Activated CD4-positive, alpha-beta T cell treated with anti-CD3 and anti-CD28 coated beads for 4 hours (primary cell): Measurements from ENCODE around the gene FUOM.
A peak's percentile ranks its signal among the peaks of the same experiment; 100 is the strongest.
"Not testable (repeated sequence)": the region's sequence is repeated elsewhere in the genome, so short reads cannot be mapped to it uniquely, and the experiment has no call there.

Experiments used
- DNase-seq, 2 donors: peaks; one replicate each; pipeline ENCODE4 v3.0.0-alpha.2; 2020

Gene FUOM

GRCh38 chr10:133328358-133329343 lies 29.2 kb downstream of the FUOM start:
- no peak for DNase-seq

- no peak for DNase-seq
Observed at GRCh38 chr10:133327651-133328357, 30.0 kb downstream of the FUOM start.

DNA sequence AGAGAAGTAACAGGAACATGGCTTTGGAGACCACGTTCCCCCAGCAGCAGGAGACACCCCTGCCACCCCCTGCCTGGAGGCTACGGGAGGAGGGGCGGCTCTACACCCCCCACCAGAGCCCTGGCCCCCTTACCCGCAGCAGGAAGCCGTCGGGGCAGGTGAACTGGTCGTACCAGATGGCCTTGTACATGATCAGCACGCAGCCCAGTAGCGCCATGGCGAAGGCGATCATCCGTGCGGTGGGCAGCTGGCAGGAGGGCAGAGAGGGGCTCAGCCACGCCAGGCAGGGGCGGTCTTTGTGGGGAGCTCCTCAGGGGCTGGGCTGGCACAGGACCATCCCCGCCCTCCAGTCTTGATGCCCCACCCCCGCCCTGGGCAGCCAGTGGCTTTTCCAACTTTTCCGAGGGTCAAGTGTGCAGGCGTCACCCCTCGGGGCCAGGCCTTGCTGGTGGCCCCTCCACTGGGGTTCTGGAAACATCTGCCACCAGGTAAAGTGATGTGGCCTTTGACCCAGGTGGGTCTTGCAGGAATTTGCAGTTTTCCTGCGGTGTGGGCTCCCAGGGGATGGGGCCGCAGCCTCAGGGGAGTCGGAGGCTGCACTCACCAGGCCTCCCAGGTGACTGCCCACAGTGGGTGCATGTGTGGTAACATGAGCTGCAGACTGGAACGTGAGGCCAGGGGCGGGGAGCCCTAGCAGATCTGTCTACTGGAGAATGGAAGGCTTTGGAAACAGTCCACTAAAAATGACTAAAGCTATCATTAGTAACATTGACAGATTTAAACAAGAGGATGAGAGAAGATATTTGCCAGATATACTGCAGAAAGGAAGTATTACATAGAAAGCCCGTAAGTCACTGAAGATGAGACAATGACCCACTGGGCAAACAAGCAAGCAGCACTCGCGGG lies 30.8 kb downstream of the FUOM start:
- no peak for DNase-seq

DNA sequence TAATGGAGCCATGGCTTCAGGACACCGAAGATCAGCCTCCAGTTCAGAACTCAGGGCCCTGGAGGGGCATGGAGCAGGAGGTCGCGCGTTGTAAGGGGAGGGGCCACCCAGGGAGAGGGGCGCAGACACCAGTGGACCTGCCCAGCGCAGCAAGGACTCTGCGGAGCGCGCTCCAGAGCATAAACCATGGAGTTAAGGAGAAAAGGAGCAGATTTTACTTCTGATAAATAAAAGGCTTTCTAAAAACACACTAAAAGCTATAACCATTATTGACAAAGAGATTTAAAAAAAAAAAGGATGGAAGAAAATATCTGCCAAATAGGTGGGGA lies 31.6 kb downstream of the FUOM start:
- no peak for DNase-seq

DNA sequence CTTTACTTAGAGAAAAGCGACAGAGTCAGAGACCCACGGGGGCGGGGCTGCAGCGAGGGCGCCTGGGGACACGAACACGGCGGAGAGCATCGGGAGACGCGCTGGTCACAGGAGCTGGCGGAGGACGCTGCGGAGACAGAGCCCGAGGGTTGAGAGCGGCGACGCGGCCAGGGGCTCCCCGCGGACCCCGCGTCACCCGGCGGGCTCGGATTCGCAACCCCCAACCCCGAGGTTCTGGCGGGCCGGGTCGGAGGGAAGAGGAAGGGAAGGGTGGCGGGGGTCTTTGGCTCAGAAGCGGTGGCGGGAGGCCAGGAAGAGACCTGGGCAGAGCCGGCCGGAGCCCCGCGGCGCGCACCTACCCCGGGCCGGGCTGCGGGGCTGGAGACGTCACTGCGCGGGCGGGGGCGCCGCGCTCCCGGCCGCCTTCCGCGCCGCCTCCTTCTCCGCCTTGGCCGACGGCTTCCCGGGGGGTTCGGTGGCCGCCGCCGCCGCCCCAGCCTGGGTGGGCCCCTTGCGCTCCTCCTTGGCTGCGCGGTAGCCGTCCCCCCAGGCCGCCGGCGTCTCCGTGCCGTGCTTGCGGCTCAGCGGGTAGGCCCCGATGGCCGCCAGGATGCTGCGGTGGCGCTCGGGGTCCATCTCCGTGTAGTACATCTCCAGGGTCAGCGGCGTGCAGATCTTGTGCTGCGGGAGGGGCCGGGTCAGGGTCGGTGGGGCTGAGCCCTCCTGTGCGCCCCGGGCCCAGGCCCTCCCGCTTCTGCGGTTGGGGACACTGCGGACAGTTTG lies 32.2 kb downstream of the FUOM start:
- peak in 1 of 2 donors; percentile 30 for DNase-seq

- DNase-seq: no peak
Observed at GRCh38 chr10:133324857-133325260, 33.0 kb downstream of the FUOM start.

GRCh38 chr10:133324198-133324792 lies 33.5 kb downstream of the FUOM start:
- peak; percentile 54 to 72 for DNase-seq

DNA sequence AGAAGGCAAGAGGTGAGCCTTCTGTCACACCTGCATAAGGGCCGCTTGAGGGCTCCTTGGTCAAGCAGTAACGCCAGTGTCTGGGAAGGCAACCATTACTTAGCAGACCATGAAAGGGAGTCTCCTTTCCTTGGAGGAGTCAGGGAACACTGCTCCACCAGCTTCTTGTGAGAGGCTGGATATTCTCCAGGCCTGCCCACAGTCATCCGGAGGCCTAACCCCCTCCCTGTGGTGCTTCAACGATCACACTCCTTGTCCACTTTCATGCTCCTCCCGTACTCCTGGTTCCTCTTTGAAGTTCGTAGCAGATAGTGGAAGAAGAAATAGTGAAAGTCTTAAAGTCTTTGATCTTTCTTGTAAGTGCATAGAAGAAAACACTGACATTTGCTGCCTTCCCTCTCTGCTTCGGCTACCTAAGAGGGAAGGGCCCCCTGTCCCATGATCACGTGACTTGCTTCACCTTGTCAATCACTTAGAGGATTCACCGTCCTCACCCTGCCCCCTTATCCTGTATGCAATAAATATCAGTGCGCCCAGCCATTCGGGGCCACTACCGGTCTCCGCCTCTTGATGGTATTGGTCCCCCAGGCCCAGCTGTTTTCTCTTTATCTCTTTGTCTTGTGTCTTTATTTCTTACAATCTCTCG lies 35.6 kb downstream of the FUOM start:
- DNase-seq: not testable (repeated sequence)

DNA sequence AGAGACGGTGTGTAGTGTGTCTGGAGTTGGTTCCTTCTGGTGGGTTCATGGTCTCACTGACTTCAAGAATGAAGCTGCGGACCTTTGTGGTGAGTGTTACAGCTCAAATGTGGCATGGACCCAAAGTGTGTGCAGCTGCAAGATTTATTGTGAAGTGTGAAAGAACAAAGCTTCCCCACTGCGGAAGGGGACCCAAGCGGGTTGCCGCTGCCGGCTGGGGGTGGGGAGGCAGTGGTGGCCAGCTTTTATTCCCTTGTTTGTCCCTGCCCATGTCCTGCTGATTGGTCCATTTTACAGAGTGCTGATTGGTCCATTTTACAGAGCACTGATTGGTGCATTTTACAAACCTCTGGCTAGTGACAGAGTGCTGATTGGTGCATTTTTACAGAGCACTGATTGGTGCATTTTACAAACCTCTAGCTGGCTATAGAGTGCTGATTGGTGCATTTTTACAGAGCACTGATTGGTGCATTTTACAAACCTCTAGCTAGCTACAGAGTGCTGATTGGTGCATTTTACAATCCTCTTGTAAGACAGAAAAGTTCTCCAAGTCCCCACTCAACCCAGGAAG lies 36.9 kb downstream of the FUOM start:
- not testable (repeated sequence) for DNase-seq

DNA sequence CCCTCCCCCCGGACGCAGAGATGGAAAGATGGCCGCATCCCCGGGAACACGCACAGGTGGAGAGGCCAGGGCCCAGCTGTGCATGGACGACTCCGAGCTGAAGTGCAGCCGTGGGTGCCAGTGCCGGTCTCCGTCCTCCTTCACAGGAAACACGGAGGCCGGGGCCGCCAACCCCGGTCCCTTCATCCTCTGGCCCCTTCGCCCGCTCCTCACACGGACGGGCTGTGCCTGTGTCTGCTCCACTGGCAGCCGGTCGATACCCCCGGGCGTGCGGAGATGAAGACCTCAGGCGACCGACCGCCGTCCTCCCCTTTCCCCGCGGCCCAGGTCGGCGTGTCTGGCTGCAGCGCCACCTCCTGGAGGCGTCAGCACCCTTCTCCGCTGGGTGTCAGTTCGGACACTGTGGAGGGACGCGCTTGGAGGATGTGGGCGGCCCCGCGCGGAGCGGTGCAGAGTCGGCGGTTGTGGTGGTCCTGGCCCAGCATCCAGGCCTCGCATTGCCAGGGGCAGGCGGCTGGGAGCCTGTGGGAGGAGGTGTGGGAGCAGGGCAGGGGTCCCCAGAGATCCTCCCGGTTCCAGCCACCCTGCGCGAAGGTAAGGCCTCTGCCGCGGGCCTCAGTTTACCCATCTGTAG lies 39.2 kb downstream of the FUOM start:
- DNase-seq: peak; percentile 50 to 62

DNA sequence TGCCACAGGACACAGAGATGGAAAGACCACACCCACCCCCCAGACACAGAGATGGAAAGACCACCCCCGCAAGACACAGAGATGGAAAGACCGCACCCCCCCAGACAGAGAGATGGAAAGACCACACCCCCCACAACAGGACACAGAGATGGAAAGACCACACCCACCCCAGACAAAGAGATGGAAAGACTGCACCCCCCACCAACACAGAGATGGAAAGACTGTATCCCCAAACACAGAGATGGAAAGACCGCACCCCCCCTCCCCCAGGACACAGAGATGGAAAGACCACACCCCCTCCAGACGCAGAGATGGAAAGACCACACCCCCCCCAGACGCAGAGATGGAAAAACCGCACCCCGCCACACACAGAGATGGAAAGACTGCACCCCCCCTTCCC lies 41.1 kb downstream of the FUOM start:
- no peak for DNase-seq

DNA sequence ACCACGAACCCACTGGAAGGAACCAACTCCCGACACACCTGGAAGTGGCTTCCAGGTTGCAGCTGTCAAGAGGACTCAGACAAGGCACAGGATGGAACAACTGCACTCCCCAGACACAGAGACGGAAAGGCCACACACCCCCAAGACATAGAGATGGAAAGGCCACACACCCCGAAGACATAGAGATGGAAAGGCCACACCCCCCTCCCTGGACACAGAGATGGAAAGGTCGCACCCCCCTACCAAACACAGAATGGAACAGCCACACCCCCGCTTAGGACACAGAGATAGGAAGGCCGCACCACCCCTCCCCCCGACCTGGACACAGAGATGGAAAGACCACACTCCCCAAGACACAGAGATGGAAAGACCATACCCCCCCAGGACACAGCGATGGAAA lies 41.6 kb downstream of the FUOM start:
- DNase-seq: no peak

GRCh38 chr10:133315847-133316246 lies 42.0 kb downstream of the FUOM start:
- no peak for DNase-seq

DNA sequence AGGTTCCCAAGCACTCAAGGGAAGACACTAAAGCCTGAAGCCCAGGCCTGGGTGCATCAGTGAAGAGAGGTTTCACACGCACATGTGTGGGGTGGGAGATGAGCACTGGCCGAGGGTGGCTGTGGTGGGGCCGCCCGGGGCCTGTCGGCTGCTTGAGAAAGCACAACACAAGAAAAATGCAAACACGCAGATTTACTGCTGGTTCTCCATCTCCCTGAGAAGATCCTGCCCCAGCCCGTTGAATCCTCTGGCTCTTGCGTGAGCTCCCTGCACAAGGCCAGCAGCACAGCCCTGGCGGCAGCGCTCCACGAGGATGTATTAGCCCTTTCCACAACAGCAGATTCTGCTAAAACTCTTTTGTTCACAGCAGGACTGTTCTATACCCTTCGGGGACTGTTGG lies 42.9 kb downstream of the FUOM start:
- no peak for DNase-seq

DNA sequence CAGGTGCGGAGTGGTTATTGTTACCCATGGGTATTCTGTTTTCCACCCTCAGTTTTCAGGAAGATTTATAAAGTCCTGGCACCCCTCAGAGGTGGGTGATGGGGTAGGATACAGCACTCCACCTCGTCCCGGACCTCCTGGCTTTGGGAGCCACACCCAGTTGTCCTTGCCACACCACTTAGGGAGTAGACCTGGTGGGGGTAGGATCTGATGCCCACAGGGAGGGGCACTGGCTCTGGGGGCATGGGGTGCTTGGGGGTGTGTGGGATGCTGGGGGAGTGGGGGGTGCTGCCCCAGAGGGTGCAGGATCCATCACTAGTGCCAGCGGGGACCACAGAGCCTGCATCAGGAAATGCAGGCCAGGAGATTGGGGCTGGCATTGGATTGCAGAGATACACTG lies 44.6 kb downstream of the FUOM start:
- no peak for DNase-seq

- DNase-seq: no peak
Observed at GRCh38 chr10:133312769-133313145, 45.1 kb downstream of the FUOM start.

- DNase-seq: no peak
Observed at GRCh38 chr10:133312016-133312768, 45.6 kb downstream of the FUOM start.

DNA sequence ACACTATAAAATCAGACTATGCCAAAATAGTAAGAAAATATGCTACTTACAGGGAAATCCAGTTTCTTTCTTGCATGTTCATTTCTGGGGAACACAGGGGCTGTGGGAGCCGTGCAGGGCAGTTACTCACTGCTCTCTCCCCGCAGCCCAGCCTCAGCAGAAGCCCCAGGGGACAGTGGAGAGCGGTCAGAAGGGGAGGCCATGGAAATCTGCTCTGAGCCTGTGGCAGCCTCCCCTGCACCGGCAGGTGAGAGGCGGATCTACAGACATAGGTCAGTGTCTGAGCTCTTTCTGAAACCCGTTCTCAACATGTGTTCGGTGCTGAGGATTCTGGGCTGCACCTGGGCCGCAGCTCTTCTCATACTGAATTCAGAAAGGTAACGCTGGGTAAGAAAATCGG lies 46.2 kb downstream of the FUOM start:
- no peak for DNase-seq

GRCh38 chr10:133310789-133311188 lies 47.0 kb downstream of the FUOM start:
- DNase-seq: no peak

GRCh38 chr10:133310399-133310755 lies 47.4 kb downstream of the FUOM start:
- no peak for DNase-seq
